PC-9 (cell line): ENCODE data around the gene NRSN2.

Experiments used
- CTCF ChIP-seq: fragments of 200-600 bp; sonication (generic); conservative IDR thresholded peaks from 2 replicates; pipeline ENCODE4 v1.6.1; 2017; ENCODE audit warnings: mixed run types, antibody characterized with exemption, mild to moderate bottlenecking, moderate library complexity
- EZH2 ChIP-seq: fragments of 200-600 bp; sonication (generic); IDR thresholded peaks from 2 replicates; pipeline ENCODE4 v1.8.0; 2017; ENCODE audit warnings: antibody characterized with exemption, low read depth

- TF ChIP-seq CTCF (no peak), EZH2 (no peak)
Measured at GRCh38 chr20:347317-347639, 367 bp downstream of the NRSN2 start.
